ENCODE results near the gene ANGPTL8. TPM values are rescaled to one million over a fixed set of nuclear protein-coding genes. Genes with fewer than 3 reads are reported as not detected.

The ANGPTL8 gene
- total and polyA plus RNA-seq, 9 of the 15 experiments (the other 6 are each of a cell fraction or from before 2014, with no cell fraction given), result not detected

- TF ChIP-seq ETV5 (CRISPR knock-in tag; IDR thresholded peaks at IDR 0.05; ENCODE audit: low read depth), result no peak
- TF ChIP-seq PPARD (CRISPR knock-in tag; IDR thresholded peaks at IDR 0.05), result no peak
- no peak for TF ChIP-seq JUN (IDR thresholded peaks at IDR 0.05; ENCODE audit: borderline replicate concordance, low read depth, low read length)
- TF ChIP-seq JUN (CRISPR knock-in tag; IDR thresholded peaks at IDR 0.05; ENCODE audit: borderline replicate concordance), result no peak
- no peak for TF ChIP-seq ZNF551 (CRISPR knock-in tag; IDR thresholded peaks at IDR 0.05)
- no peak for TF ChIP-seq ZNF77 (CRISPR knock-in tag; IDR thresholded peaks at IDR 0.05)
- TF ChIP-seq POLR2AphosphoS2 (IDR thresholded peaks at IDR 0.05; ENCODE audit: low read length), result no peak
- no peak for TF ChIP-seq TEAD1 (CRISPR knock-in tag; IDR thresholded peaks at IDR 0.05)
These were observed 4.8 kb upstream of the ANGPTL8 start (continued) for GRCh38 chr19:11234486-11235075.

- Histone ChIP-seq H3K9ac (ENCODE audit: insufficient read depth in 1 of 2, low read depth in 2 of 2, low read length in 2 of 2) (peak overlapping the region in 1 of 2 experiments; percentile 40; a peak in 2 of 4 replicates), H3K27ac (ENCODE audit: extremely low read depth, low read depth, low read length) (no peak overlapping the region), H3K36me3 (ENCODE audit: control insufficient read depth, insufficient read depth, low read length) (0 out of 3 replicates have a peak, but pooled peaks cover 3% of the 10 kb centered on the region), H3K27me3 (ENCODE audit: control insufficient read depth in 2 of 2, insufficient read depth in 2 of 2, low read length in 2 of 2) (no peaks in the 10 kb centered on the region), H4K20me1 (replicated peaks; ENCODE audit: control insufficient read depth, insufficient read depth, low read length) (no peaks in the 10 kb centered on the region), H3K9me3 (replicated peaks; ENCODE audit: control insufficient read depth, insufficient read depth, low read depth, low read length) (no peaks in the 10 kb centered on the region), H3K79me2 (ENCODE audit: control insufficient read depth, insufficient read depth, low read length) (no peaks in the 10 kb centered on the region), H2AFZ (ENCODE audit: low read depth, low read length) (no peak overlapping the region), H3K9me1 (ENCODE audit: control insufficient read depth, insufficient read depth, low read length) (no peaks in the 10 kb centered on the region), H3K4me1 (replicated peaks in 1 of 2; ENCODE audit: control insufficient read depth in 2 of 2, insufficient read depth in 2 of 2, low read length in 2 of 2) (peaks cover 0 to 28% of the 10 kb centered on the region in 2 experiments; a peak in 1 of 5 replicates), H3K4me2 (ENCODE audit: insufficient read depth, low read length) (no peak overlapping the region), H3K4me3 (no peak overlapping the region)
- DNase-seq (ENCODE audit: extremely low read depth in 1 of 4, low spot score in 3 of 4) (no peak), ATAC-seq (no peak), FAIRE-seq (no peak)
- BruUV-seq (replicated peaks), result no TSS peak
- TF ChIP-seq CEBPB (tag; IDR thresholded peaks at IDR 0.05), result 0 out of 2 replicates have a peak, but pooled peaks have one; percentile 11
- no peak for TF ChIP-seq FOXA1 (IDR thresholded peaks at IDR 0.05; ENCODE audit: borderline replicate concordance)
- intact Hi-C loops (cut with micrococcal nuclease) (no loop called here), in situ Hi-C loops (cut with MboI) (no loop called here)
- POLR2A ChIA-PET, result no interaction called here
- 76% methylated on average over 27 of the region's 31 CpGs for WGBS (ENCODE audit: insufficient coverage, low coverage, missing lambda C conversion rate)
- CTCF ChIA-PET (ENCODE audit: low intra/inter-chr PET ratio), result no interaction called here
These were observed 2.8 kb upstream of the ANGPTL8 start for GRCh38 chr19:11236324-11237301.

Measured in K562 (cell line).